Fibroblast of mammary gland (primary cell): ENCODE results near the gene HSD17B8.

ENCODE experiments used
- DNase-seq: peaks from one replicate; pipeline ENCODE4 v3.0.0-alpha.2; 2010; ENCODE audit warnings: low read depth
- H3K4me3 ChIP-seq: 2 replicates; pipeline ENCODE4 v1.5.1; 2011; ENCODE audit warnings: low read depth, mild to moderate bottlenecking, low read length, moderate library complexity; ENCODE audit not compliant: control insufficient read depth
- TF ChIP-seq, protein P1 (sequence below): conservative IDR thresholded peaks from 2 replicates; pipeline ENCODE4 v1.5.1; 2011; ENCODE audit warnings: low read depth, low read length, inconsistent platforms; ENCODE audit not compliant: control insufficient read depth, insufficient read depth

HSD17B8 gene

DNA sequence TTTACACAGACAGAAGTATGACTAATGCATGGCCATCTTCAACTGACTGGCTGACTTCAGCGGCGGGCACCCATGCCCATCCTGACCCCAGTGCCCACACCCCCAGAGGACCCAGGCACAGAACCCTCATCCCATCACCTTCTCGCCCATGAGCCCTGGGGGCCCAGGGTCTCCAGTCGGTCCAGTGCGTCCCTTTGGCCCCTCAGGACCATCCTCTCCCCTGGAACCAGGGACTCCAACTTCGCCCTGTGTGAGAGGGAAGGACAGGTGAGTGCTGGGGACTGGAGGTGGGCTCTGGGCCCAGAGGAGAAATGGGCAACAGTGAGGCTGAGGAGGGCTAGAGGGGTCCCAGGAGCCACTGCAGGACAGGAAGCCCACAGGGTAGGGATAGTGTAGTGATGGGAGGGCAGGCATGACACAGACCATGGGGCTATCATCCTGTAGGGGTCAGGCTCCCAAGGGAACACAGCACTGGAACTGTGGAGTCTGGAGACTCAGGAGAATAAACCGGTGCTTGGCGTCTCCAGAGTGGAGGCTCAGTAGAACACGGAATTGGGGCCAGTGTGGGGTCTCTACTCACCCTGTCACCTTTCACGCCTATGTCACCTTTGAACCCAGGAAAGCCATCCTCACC is 28.9 kb upstream of the HSD17B8 start:
- no peak for DNase-seq
- TF ChIP-seq, protein P1, sequence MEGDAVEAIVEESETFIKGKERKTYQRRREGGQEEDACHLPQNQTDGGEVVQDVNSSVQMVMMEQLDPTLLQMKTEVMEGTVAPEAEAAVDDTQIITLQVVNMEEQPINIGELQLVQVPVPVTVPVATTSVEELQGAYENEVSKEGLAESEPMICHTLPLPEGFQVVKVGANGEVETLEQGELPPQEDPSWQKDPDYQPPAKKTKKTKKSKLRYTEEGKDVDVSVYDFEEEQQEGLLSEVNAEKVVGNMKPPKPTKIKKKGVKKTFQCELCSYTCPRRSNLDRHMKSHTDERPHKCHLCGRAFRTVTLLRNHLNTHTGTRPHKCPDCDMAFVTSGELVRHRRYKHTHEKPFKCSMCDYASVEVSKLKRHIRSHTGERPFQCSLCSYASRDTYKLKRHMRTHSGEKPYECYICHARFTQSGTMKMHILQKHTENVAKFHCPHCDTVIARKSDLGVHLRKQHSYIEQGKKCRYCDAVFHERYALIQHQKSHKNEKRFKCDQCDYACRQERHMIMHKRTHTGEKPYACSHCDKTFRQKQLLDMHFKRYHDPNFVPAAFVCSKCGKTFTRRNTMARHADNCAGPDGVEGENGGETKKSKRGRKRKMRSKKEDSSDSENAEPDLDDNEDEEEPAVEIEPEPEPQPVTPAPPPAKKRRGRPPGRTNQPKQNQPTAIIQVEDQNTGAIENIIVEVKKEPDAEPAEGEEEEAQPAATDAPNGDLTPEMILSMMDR = no peak
- H3K4me3 ChIP-seq = no peak overlapping the region

DNA sequence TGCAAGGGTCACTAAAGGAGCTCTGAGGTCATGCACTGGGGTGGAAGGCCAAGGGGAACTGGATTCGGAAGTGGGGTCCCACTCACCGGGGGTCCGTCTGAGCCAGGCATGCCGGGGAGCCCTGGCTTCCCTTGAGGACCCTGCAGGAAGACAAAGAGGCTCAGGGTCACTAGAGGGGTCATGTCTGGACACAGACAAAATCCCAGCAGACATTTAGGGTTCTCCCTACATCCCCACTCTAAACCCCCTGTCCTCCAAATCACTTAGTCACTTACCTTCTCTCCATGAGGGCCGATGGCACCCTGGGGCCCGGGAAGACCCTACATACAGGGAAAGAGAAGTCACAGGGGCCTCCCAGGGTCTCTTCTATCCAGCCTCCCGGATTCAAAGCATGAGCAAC is 27.5 kb upstream of the HSD17B8 start:
- TF ChIP-seq, protein P1 = no peak
- no peak overlapping the region for H3K4me3 ChIP-seq
- DNase-seq = no peak

DNA sequence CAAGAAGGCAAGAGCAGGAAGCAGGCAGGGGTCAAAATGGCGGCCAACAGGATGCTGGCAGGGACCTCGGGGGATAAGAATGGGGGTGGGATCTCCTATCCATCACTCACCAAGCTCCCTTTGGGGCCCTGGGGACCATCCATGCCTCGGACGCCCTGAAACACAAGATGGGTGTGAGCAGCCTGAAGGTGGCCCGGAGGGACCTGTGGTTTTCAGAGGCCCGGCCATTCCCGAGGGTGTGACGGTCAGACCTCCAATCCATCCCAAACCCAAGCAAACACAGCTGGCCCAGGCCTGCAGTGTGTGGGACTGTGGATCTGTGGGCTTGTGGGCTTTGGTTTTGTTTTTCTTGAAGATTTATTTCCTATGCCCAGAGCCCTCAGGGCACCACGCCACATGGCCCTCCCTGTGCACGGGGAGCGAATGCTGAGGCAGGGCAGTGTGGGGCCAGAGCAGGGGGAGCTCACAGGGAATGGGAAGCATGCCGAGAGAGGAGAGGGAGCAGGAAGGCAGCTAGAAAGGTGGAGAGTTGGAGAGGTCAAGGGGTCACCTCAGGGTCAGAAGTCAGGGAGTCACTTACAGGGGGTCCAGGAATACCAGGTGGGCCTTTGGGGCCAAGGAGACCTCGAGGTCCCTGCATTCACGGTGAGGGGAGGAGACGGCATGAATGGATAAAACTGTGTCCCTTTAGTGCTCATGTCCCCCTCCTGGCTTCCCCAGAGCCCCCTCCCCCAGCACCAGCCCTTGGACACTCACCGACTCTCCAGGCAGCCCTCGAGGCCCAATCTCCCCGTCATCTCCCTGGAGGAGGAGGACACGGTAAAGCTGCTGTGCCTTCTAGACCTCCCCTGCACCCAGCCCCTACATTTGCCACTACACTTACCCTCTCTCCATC is 26.7 kb upstream of the HSD17B8 start:
- H3K4me3 ChIP-seq = no peak overlapping the region
- TF ChIP-seq, protein P1 = no peak
- no peak for DNase-seq

DNA sequence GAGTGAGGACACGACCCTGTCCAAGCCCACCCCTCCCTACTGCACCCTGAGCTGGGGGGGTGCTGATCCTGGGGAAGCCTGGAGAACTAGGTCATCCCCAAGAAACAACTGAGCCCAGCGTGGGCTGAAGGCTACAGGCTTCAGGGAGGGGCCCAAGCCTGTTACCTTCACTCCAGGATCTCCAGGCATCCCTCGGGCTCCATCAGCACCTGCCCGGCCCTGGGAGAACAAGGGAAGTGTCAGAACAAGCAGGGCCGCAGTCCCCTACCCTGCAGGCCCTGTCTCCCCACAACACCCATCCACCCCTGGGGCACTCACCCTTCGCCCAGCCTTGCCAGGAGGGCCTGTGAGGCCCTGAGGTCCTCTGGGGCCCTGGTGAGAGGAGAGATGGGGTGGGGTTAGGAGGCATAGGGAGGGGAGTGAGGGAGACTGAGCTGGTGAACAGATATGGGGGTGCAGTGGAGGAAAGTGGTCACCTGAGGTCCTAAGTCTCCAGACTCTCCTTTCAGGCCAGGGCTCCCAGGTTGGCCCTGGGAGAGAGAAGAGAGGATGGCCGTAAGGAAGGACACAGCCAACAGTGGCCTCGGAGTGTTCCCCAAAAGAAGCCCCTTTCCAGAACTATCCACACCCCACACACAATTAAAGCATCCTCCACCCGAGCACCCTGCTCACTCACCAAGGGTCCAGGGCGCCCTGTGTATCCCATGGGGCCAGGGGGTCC is 25.5 kb upstream of the HSD17B8 start:
- H3K4me3 ChIP-seq = no peak overlapping the region
- TF ChIP-seq, protein P1 = no peak
- DNase-seq = no peak

DNA sequence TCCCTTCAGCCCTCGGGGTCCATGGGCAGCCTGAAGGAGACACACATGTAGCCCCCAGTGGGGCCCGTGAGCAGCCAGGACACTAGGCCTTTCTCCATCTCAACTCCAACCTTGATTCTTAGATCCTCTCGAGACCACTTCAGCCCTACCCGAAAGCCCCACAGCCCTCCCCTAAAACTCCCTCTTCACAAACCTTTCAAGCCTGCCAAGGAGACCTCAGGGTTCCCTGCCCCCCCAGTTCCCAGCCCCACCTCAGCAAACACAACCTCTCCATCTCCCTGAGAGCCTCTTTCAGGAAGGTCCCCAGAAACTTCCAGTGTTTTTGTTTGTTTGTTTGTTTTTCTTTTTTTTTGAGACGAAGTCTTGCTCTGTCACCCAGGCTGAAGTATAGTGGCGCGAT is 23.3 kb upstream of the HSD17B8 start:
- TF ChIP-seq, protein P1 = no peak
- DNase-seq = no peak
- H3K4me3 ChIP-seq = no peak overlapping the region

DNA sequence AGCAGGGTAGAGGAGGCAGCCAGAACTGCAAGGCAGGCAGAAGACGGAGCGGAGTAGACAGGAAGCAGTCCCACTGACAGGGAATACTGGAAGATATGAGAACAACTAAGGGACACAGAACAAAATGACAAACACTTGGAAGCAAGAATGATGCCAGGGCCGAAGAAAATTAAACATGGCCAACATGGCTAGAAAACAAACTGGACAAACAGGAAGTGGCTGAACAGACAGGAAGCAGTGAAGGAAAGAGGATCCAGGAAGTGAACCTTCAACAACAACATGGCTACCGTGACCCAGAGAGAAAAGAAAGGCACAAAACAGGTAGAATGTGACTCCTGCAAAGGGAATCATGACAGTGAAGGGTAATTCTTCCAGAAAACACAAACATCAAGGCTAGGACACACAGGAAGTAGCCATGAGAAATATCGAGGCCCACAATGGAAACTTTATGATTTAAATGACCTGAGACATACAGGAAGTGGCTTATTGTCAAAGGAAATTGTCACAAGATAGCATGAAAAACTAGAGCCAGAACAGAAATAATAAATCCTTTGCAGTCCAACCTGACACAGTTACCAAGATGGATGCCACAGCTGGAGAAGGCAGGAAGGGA is 21.3 kb upstream of the HSD17B8 start:
- DNase-seq = no peak
- H3K4me3 ChIP-seq = no peak overlapping the region
- TF ChIP-seq, protein P1 = no peak
